GM12878 (cell line): ENCODE data around the gene PANX2. TPM values are rescaled to one million over a fixed set of nuclear protein-coding genes. Genes with fewer than 3 reads are reported as not detected.

Source experiments
- ATAC-seq: fragments of 200-7000 bp; cut with Tn5 transposase; 3 replicates; pipeline ENCODE4 v1.9.1; 2020; ENCODE audit warnings: mild to moderate bottlenecking, moderate library complexity
- BruUV-seq: library from RNA; stranded (reverse); fragments of 400-500 nt; replicated peaks from 2 replicates; lab custom pipeline; 2021; lab: Mats Ljungman, UMichigan
- CTCF ChIA-PET: fragments of 300-600 bp; sonication (Branson Sonifier 250); formaldehyde crosslinking; extraction: SDS; loops from one replicate; lab custom pipeline; 2021; ENCODE audit warnings: inconsistent platforms; lab: Yijun Ruan, JAX
- POLR2A ChIA-PET: fragments of 350-600 bp; formaldehyde crosslinking; extraction: SDS; loops from one replicate; lab custom pipeline; 2021; ENCODE audit warnings: inconsistent platforms; lab: Charles Lee
- RAD21 ChIA-PET: fragments of 300-600 bp; sonication (Branson Sonifier 250); formaldehyde crosslinking; loops from one replicate; lab custom pipeline; 2023; ENCODE audit warnings: antibody characterized with exemption; ENCODE audit not compliant: unreplicated experiment; lab: Charles Lee
- SMC1A ChIA-PET: fragments of 300-600 bp; sonication (Branson Sonifier 250); formaldehyde crosslinking; loops from one replicate; lab custom pipeline; 2023; ENCODE audit not compliant: unreplicated experiment, uncharacterized antibody; lab: Charles Lee
- DNase-seq: peaks from one replicate; pipeline ENCODE4 v3.0.0-alpha.2; 2011; ENCODE audit warnings: low read depth, low spot score
- FAIRE-seq: peaks from 3 replicates; lab custom pipeline; 2011; peaks lifted over from hg19 to GRCh38; lab: Jason Lieb, UNC
- H2AFZ ChIP-seq: 2 replicates; pipeline ENCODE4 v1.6.0; 2011; ENCODE audit warnings: low read depth, low read length, control low read depth; ENCODE audit not compliant: control insufficient read depth
- H3K27ac ChIP-seq: 2 replicates; pipeline ENCODE4 v1.5.1; 2011; ENCODE audit warnings: control low read depth; ENCODE audit not compliant: control insufficient read depth, insufficient read depth
- H3K27me3 ChIP-seq, 2 experiments: replicated peaks in 1 of 2; 2 replicates each; pipeline versions ENCODE4 v1.6.0 to v1.6.1; 2011; ENCODE audit warnings: low read length in 1 of 2; ENCODE audit not compliant: control insufficient read depth in 2 of 2, insufficient read depth in 2 of 2
- H3K36me3 ChIP-seq, 2 experiments: 2 replicates each; pipeline ENCODE4 v1.5.1; 2011; ENCODE audit warnings: low read length in 1 of 2; ENCODE audit not compliant: control insufficient read depth in 2 of 2, insufficient read depth in 2 of 2
- H3K4me1 ChIP-seq: 2 replicates; pipeline ENCODE4 v1.6.1; 2011; ENCODE audit warnings: mild to moderate bottlenecking, low read length, moderate library complexity, mixed read lengths; ENCODE audit not compliant: control insufficient read depth, insufficient read depth
- H3K4me2 ChIP-seq: 2 replicates; pipeline ENCODE4 v1.6.0; 2011; ENCODE audit warnings: control low read depth; ENCODE audit not compliant: control insufficient read depth, insufficient read depth
- H3K4me3 ChIP-seq: fragments of 200-600 bp; sonication (generic); 2 replicates; pipeline ENCODE4 v1.5.1; 2016
- H3K79me2 ChIP-seq: 2 replicates; pipeline ENCODE4 v1.6.0; 2011; ENCODE audit warnings: low read length; ENCODE audit not compliant: control insufficient read depth, insufficient read depth
- H3K9ac ChIP-seq: 2 replicates; pipeline ENCODE4 v1.8.0; 2011; ENCODE audit warnings: low read length, control low read depth, mixed read lengths; ENCODE audit not compliant: control insufficient read depth, insufficient read depth
- H3K9me3 ChIP-seq: replicated peaks from 3 replicates; pipeline ENCODE4 v1.5.1; 2011; ENCODE audit warnings: mild to moderate bottlenecking, low read length; ENCODE audit not compliant: control insufficient read depth, insufficient read depth
- H4K20me1 ChIP-seq: 2 replicates; pipeline ENCODE4 v1.6.0; 2011; ENCODE audit not compliant: control insufficient read depth, insufficient read depth
- BCL11A ChIP-seq: IDR thresholded peaks from 2 replicates; pipeline ENCODE4 v1.6.1; 2011; ENCODE audit warnings: low read depth, low read length
- BCLAF1 ChIP-seq: fragments of 450-650 bp; IDR thresholded peaks from 2 replicates; pipeline ENCODE4 v1.6.1; 2017; ENCODE audit warnings: antibody characterized with exemption, mild to moderate bottlenecking, moderate library complexity
- BRCA1 ChIP-seq: IDR thresholded peaks from 2 replicates; pipeline ENCODE4 v1.6.1; 2011; ENCODE audit warnings: low read depth, low read length, improper control_type of control experiment
- CHD2 ChIP-seq: IDR thresholded peaks from 2 replicates; pipeline ENCODE4 v1.6.1; 2011; ENCODE audit warnings: low read depth, low read length, improper control_type of control experiment, borderline replicate concordance
- EED ChIP-seq: sonication (generic); IDR thresholded peaks from 2 replicates; pipeline ENCODE4 v1.6.1; 2016; ENCODE audit warnings: antibody characterized with exemption, low read depth
- IKZF1 ChIP-seq: fragments of 450-650 bp; conservative IDR thresholded peaks from 2 replicates; pipeline ENCODE4 v1.6.1; 2017; ENCODE audit warnings: antibody characterized with exemption, mild to moderate bottlenecking
- LARP7 ChIP-seq: fragments of 450-650 bp; IDR thresholded peaks from 2 replicates; pipeline ENCODE4 v1.6.1; 2017; ENCODE audit warnings: mild to moderate bottlenecking
- MTA3 ChIP-seq: IDR thresholded peaks from 2 replicates; pipeline ENCODE4 v1.6.1; 2012; ENCODE audit warnings: low read length, inconsistent platforms, borderline replicate concordance
- NBN ChIP-seq: fragments of 450-650 bp; IDR thresholded peaks from 2 replicates; pipeline ENCODE4 v1.6.1; 2016
- SREBF1 ChIP-seq: IDR thresholded peaks from 2 replicates; pipeline ENCODE4 v1.6.1; 2012; ENCODE audit warnings: mild to moderate bottlenecking, low read length
- SRF ChIP-seq, 2 experiments: IDR thresholded peaks; 2 replicates each; pipeline ENCODE4 v1.6.1; 2011; ENCODE audit warnings: low read depth in 2 of 2, low read length in 2 of 2, mild to moderate bottlenecking in 1 of 2, moderate library complexity in 1 of 2
- TARDBP ChIP-seq: IDR thresholded peaks from 2 replicates; pipeline ENCODE4 v1.6.1; 2016; ENCODE audit warnings: borderline replicate concordance
- WRNIP1 ChIP-seq: IDR thresholded peaks from 2 replicates; pipeline ENCODE4 v1.6.1; 2011; ENCODE audit warnings: low read depth, low read length, improper control_type of control experiment, borderline replicate concordance
- ZBTB40 ChIP-seq: fragments of 450-650 bp; IDR thresholded peaks from 2 replicates; pipeline ENCODE4 v1.6.1; 2016; ENCODE audit warnings: mild to moderate bottlenecking, moderate library complexity, borderline replicate concordance
- WGBS: methylation state at CpG from one replicate; pipeline ENCODE4 v1.1.6; 2016; ENCODE audit warnings: low lambda C conversion rate; ENCODE audit not compliant: insufficient replicate concordance, insufficient coverage; ENCODE audit errors: missing lambda C conversion rate; 5-methylcytosine and 5-hydroxymethylcytosine counted together
- in situ Hi-C: fragments of 300-500 bp; cut with MboI; formaldehyde crosslinking; loops from 9 replicates; pipeline ENCODE4 v1.14.3; 2018; ENCODE audit warnings: mixed read lengths
- intact Hi-C: fragments of 100-400 bp; cut with micrococcal nuclease; formaldehyde crosslinking; loops from one replicate; pipeline ENCODE4 v1.14.2; 2022; ENCODE audit not compliant: unreplicated experiment
- polyA plus RNA-seq, 11 experiments: library from polyadenylated mRNA; depleted of rRNA in 4 of 11; unstranded in 6 of 11; stranded (reverse) in 5 of 11; fragments of >200 nt; fragmentation: Nextera tagmentation in 4 of 11; fragmentation: Illumina TruSeq in 1 of 11; extraction: Ambion mirVana in 4 of 11; extraction: Trizol in 1 of 11; gene quantifications; 1 replicate in 1 of 11; 2 replicates in 10 of 11; pipeline versions ENCODE4 v1.2.1 to v1.2.3, GENCODE V29; 2011 to 2016; ENCODE audit warnings: inconsistent platforms in 2 of 11, missing spikeins in 2 of 11, low read depth in 1 of 11
- total RNA-seq, 4 experiments: library from RNA; depleted of rRNA in 3 of 4; stranded (reverse); fragments of >200 nt in 3 of 4; fragmentation: Illumina TruSeq in 1 of 4; extraction: Trizol in 1 of 4; gene quantifications; 2 replicates each; pipeline versions ENCODE4 v1.2.1 to v1.2.3, GENCODE V29; 2013 to 2021

The PANX2 gene
- total and polyA plus RNA-seq, 10 of the 15 experiments (the other 5 are each of a cell fraction or from before 2014, with no cell fraction given) = 0.04 to 0.44 (median 0.17) TPM; not detected in 5

DNA sequence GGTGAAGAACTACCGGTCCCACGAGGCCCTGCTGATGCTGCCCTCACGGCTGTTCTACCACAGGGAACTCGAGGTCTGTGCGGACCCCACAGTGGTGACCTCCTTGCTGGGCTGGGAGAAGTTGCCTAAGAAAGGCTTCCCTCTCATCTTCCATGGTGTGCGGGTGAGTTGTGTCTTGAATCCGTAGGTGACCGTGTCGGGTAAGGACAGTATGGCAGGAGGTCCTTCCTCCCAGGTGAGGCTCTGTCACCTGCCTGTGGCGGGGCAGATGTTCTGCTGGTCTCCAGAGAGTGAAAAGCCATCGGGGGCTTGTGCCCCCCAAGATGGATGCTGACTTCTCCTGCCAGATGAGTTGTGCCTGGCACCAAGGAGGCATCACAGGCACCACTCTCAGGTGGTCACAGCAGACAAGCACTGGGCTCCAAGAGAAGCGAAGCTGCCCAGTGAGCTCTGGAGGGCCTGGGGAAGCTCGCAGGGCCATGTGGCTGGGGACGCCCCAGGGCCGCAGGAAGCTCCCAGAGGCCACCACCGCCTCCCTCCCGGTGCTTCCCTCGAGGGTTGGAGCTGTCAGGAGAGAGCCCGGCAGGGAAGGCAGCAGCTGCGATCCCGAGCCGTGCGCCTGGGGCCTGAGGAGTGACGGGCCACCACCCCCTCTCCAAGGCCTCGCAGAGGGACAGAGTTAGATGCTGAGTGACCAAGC lies 17.3 kb upstream of the PANX2 start:
- POLR2A ChIA-PET = no interaction called here
- BruUV-seq = no TSS peak

More for the DNA sequence above, 17.3 kb upstream of the PANX2 start:
- no peaks in the 10 kb centered on the region for H3K79me2 ChIP-seq
- H3K27ac ChIP-seq = no peak overlapping the region
- in situ Hi-C loops = no loop called here
- ChIA-PET CTCF (interaction anchor here (1.2 kb wide), 1 partner anchor 88 kb away, joined by 3 read pairs; no protein-coding TSS in a partner anchor), RAD21 (no interaction called here), SMC1A (interaction anchor here (0.6 kb wide), 1 partner anchor 229 kb away, joined by 3 read pairs; no protein-coding TSS in a partner anchor)
- DNase-seq (no peak), ATAC-seq (no peak), FAIRE-seq (no peak)
- TF ChIP-seq TARDBP = no peak
- no peak for TF ChIP-seq NBN
- no peak for TF ChIP-seq BCLAF1
- no peak for TF ChIP-seq WRNIP1
- TF ChIP-seq SREBF1 = no peak
- no peak for TF ChIP-seq ZBTB40
- TF ChIP-seq SRF (IDR thresholded peaks at IDR 0.05; ENCODE audit: low read depth in 2 of 2, low read length in 2 of 2) = no peak
- no peak for TF ChIP-seq LARP7
- TF ChIP-seq MTA3 = no peak
- TF ChIP-seq BCL11A = no peak
- TF ChIP-seq IKZF1 = no peak
- no peak for TF ChIP-seq EED
- no peak for TF ChIP-seq CHD2
- no peak for TF ChIP-seq BRCA1
- no peak overlapping the region for H3K4me3 ChIP-seq
- WGBS = 52% methylated on average over 25 of the region's 25 CpGs
- no peak overlapping the region for H3K4me2 ChIP-seq
- H2AFZ ChIP-seq = no peak overlapping the region
- H3K4me1 ChIP-seq = no peaks in the 10 kb centered on the region
- no peaks in the 10 kb centered on the region for H3K36me3 ChIP-seq
- intact Hi-C loops = no loop called here
- H3K9me3 ChIP-seq = no peaks in the 10 kb centered on the region
- no peaks in the 10 kb centered on the region; a peak in 1 of 4 replicates for H3K27me3 ChIP-seq
- no peak overlapping the region for H3K9ac ChIP-seq
- H4K20me1 ChIP-seq = no peaks in the 10 kb centered on the region
